SK-N-SH (cell line): ENCODE measurements around the gene ADRA2B. TPM values are rescaled to one million over a fixed set of nuclear protein-coding genes. Genes with fewer than 3 reads are reported as not detected.
A peak's percentile ranks its signal among the peaks of the same experiment; 100 is the strongest.
"Not testable (repeated sequence)": the region's sequence is repeated elsewhere in the genome, so short reads cannot be mapped to it uniquely, and the experiment has no call there.

ENCODE experiments used
- CTCF ChIA-PET: fragments of 300-600, 350-600 bp; formaldehyde crosslinking; extraction: SDS; loops from one replicate; lab custom pipeline; 2021; lab: Yijun Ruan, JAX
- POLR2A ChIA-PET: fragments of 350-600 bp; sonication (Branson Sonifier 250); formaldehyde crosslinking; extraction: SDS; loops from one replicate; lab custom pipeline; 2020; ENCODE audit warnings: antibody characterized with exemption, inconsistent platforms; lab: Yijun Ruan, JAX
- DNase-seq: peaks from one replicate; pipeline ENCODE4 v3.0.0; 2012
- H2AFZ ChIP-seq: fragments of 200-600 bp; sonication (generic); 2 replicates; pipeline ENCODE4 v1.8.1; 2016; ENCODE audit warnings: antibody characterized with exemption, mild to moderate bottlenecking, low read depth
- H3F3A ChIP-seq: fragments of 200-600 bp; sonication (generic); replicated peaks from 2 replicates; pipeline ENCODE3; 2016; ENCODE audit warnings: antibody characterized with exemption, mild to moderate bottlenecking; ENCODE audit not compliant: insufficient read depth
- H3K27ac ChIP-seq, 2 experiments: fragments of 200-500 bp in 1 of 2; fragments of 200-600 bp in 1 of 2; sonication (Bioruptor generic) in 1 of 2; sonication (generic), shearing (Covaris generic) in 1 of 2; 2 replicates each; pipeline versions ENCODE4 v1.5.1 to v1.6.1; 2014 to 2016; ENCODE audit warnings: low read depth in 2 of 2, inconsistent platforms in 1 of 2, low read length in 1 of 2, mild to moderate bottlenecking in 1 of 2, mixed read lengths in 1 of 2
- H3K27me3 ChIP-seq: fragments of 200-600 bp; sonication (generic), shearing (Covaris generic); 2 replicates; pipeline ENCODE4 v1.6.1; 2016; ENCODE audit warnings: mixed run types; ENCODE audit not compliant: insufficient read depth
- H3K36me3 ChIP-seq, 2 experiments: fragments of 200-500 bp in 1 of 2; fragments of 200-600 bp in 1 of 2; sonication (Bioruptor generic) in 1 of 2; sonication (generic) in 1 of 2; replicated peaks in 1 of 2; 2 replicates each; pipeline versions ENCODE3 to v1.5.1; 2014 to 2016; ENCODE audit warnings: low read length in 1 of 2, mild to moderate bottlenecking in 1 of 2; ENCODE audit not compliant: insufficient read depth in 2 of 2, control insufficient read depth in 1 of 2
- H3K4me1 ChIP-seq, 2 experiments: fragments of 200-500 bp in 1 of 2; fragments of 200-600 bp in 1 of 2; sonication (Bioruptor generic) in 1 of 2; sonication (generic), shearing (Covaris generic) in 1 of 2; 2 replicates each; pipeline versions ENCODE4 v1.5.1 to v1.6.1; 2014 to 2016; ENCODE audit warnings: low read depth in 1 of 2, low read length in 1 of 2, mixed run types in 1 of 2; ENCODE audit not compliant: insufficient read depth in 2 of 2, control insufficient read depth in 1 of 2
- H3K4me2 ChIP-seq: fragments of 200-600 bp; sonication (generic), shearing (Covaris generic); 2 replicates; pipeline ENCODE4 v1.6.1; 2017; ENCODE audit warnings: mixed run types
- H3K4me3 ChIP-seq, 2 experiments: fragments of 200-500 bp in 1 of 2; fragments of 200-600 bp in 1 of 2; sonication (Bioruptor generic) in 1 of 2; sonication (generic), shearing (Covaris generic) in 1 of 2; 2 replicates each; pipeline versions ENCODE4 v1.5.1 to v1.8.1; 2014 to 2016; ENCODE audit warnings: low read depth in 2 of 2, inconsistent platforms in 1 of 2, low read length in 1 of 2, mild to moderate bottlenecking in 1 of 2, mixed read lengths in 1 of 2, moderate library complexity in 1 of 2
- H3K79me2 ChIP-seq: fragments of 200-600 bp; sonication (generic); 2 replicates; pipeline ENCODE4 v1.8.1; 2017; ENCODE audit warnings: mild to moderate bottlenecking; ENCODE audit not compliant: insufficient read depth
- H3K9ac ChIP-seq: fragments of 200-600 bp; sonication (generic); 2 replicates; pipeline ENCODE4 v1.6.1; 2017; ENCODE audit warnings: mixed run types
- H3K9me2 ChIP-seq: fragments of 200-600 bp; sonication (generic); 2 replicates; pipeline ENCODE4 v1.6.1; 2017; ENCODE audit warnings: mixed run types
- H3K9me3 ChIP-seq: fragments of 200-600 bp; sonication (generic); 2 replicates; pipeline ENCODE4 v1.6.1; 2017; ENCODE audit warnings: mixed run types, mild to moderate bottlenecking, moderate library complexity
- H4K20me1 ChIP-seq: fragments of 200-600 bp; sonication (generic); 2 replicates; pipeline ENCODE4 v1.6.1; 2017; ENCODE audit warnings: mild to moderate bottlenecking, mixed run types; ENCODE audit not compliant: insufficient read depth
- RAD21 ChIP-seq: IDR thresholded peaks from 2 replicates; pipeline ENCODE4 v1.6.1; 2012; ENCODE audit warnings: mild to moderate bottlenecking, low read length
- WGBS: methylation state at CpG from one replicate; pipeline ENCODE4 v1.1.6; 2017; ENCODE audit warnings: low lambda C conversion rate; 5-methylcytosine and 5-hydroxymethylcytosine counted together
- polyA plus RNA-seq, 3 experiments: library from polyadenylated mRNA; depleted of rRNA; stranded (reverse); fragments of >200 nt; gene quantifications; 2 replicates each; pipeline ENCODE4 v1.2.3, GENCODE V29; 2012
- TF ChIP-seq, protein P1 (sequence below): fragments of 200-600 bp; sonication (generic); IDR thresholded peaks from 2 replicates; pipeline ENCODE4 v1.6.1; 2017; ENCODE audit warnings: antibody characterized with exemption, mild to moderate bottlenecking, moderate library complexity

Gene ADRA2B
- polyA plus RNA-seq, 1 of the 3 experiments (the other 2 are of a cell fraction) = not detected

DNA sequence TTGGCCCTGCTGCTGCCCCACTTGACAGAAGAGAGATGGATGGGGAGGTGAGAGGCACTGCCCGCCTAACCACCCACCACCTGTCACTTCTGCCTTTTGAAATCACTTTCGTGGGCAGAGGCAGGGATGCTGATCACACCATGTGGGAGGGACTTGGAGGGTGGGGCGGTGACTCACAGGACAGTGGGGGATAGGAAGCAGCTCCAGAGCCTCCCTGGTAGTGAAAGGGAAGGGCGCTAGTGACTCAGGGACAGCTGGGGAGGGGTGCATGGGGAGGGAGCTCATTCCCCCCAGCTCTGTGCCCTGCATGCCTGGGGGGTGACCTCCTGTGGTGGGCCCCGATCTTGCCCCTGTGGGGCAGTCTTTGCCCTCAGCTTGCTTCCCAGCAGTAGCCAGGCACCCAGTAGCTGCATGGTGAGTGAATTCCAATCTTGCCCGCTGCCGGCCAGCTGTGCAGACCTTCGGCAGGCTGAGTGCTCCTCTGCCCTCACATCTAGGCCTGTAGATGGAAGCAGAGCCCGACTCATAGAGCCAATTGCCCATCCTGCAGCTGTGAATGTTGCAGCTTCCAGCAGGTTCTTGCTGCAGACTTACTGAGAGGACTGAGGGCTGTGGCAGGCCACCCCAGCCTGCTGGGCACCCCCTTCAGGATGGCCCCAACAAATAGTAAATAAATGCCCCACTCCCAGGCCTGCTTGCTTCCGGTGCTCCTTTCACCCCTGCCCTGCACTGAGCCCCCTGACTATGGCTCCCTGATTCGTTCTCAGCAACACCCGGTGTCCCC, 53.1 kb downstream of the ADRA2B start:
- DNase-seq, H3K9me2 ChIP-seq, H3K4me1 ChIP-seq, H3K27me3 ChIP-seq, H3K9ac ChIP-seq: not testable (repeated sequence)
- 67% methylated on average over 5 of the region's 12 CpGs for WGBS
- peak; percentile 50 for TF ChIP-seq RAD21
- TF ChIP-seq, protein P1, sequence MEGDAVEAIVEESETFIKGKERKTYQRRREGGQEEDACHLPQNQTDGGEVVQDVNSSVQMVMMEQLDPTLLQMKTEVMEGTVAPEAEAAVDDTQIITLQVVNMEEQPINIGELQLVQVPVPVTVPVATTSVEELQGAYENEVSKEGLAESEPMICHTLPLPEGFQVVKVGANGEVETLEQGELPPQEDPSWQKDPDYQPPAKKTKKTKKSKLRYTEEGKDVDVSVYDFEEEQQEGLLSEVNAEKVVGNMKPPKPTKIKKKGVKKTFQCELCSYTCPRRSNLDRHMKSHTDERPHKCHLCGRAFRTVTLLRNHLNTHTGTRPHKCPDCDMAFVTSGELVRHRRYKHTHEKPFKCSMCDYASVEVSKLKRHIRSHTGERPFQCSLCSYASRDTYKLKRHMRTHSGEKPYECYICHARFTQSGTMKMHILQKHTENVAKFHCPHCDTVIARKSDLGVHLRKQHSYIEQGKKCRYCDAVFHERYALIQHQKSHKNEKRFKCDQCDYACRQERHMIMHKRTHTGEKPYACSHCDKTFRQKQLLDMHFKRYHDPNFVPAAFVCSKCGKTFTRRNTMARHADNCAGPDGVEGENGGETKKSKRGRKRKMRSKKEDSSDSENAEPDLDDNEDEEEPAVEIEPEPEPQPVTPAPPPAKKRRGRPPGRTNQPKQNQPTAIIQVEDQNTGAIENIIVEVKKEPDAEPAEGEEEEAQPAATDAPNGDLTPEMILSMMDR = peak; percentile 41
- TF ChIP-seq, all 33 proteins: peak for 2; not testable (repeated sequence) for 31
- H3K4me2 ChIP-seq, H3K9me3 ChIP-seq, H3K4me3 ChIP-seq, H3K27ac ChIP-seq, H2AFZ ChIP-seq, H3K36me3 ChIP-seq, POLR2A ChIA-PET, H3F3A ChIP-seq, H4K20me1 ChIP-seq, H3K79me2 ChIP-seq: not testable (repeated sequence)
- CTCF ChIA-PET = interaction anchor here (0.6 kb wide), 1 partner anchor 45 kb away, joined by 3 read pairs; no protein-coding TSS in a partner anchor

Other genes starting within 250 kb of the ADRA2B start
- 1.8 and 2.9 TPM in 2 replicates for gene ANKRD36C, start 124.7 kb downstream of the ADRA2B start, polyA plus RNA-seq (2012; rRNA removed)
- gene GPAT2, start 81.7 kb downstream of the ADRA2B start, polyA plus RNA-seq (2012; rRNA removed) = not detected in 2 replicates
- not detected in 2 replicates for gene ASTL, start 21.9 kb upstream of the ADRA2B start, polyA plus RNA-seq (2012; rRNA removed)
- gene DUSP2, start 28.9 kb upstream of the ADRA2B start, polyA plus RNA-seq (2012; rRNA removed) = 0.79 and 1.2 TPM in 2 replicates
- 36.1 and 45.8 TPM in 2 replicates for gene STARD7, start 92.3 kb upstream of the ADRA2B start, polyA plus RNA-seq (2012; rRNA removed)
- gene TMEM127, start 149.4 kb upstream of the ADRA2B start, polyA plus RNA-seq (2012; rRNA removed) = 40.9 and 47.9 TPM in 2 replicates
- gene CIAO1, start 149.7 kb upstream of the ADRA2B start, polyA plus RNA-seq (2012; rRNA removed) = 120 and 158 TPM in 2 replicates
- gene SNRNP200, start 189.0 kb upstream of the ADRA2B start, polyA plus RNA-seq (2012; rRNA removed) = 165 and 177 TPM in 2 replicates
- 4.3 and 5.0 TPM in 2 replicates for gene ITPRIPL1, start 208.7 kb upstream of the ADRA2B start, polyA plus RNA-seq (2012; rRNA removed)
- 17.0 and 17.8 TPM in 2 replicates for gene NCAPH, start 219.2 kb upstream of the ADRA2B start, polyA plus RNA-seq (2012; rRNA removed)